GM19468 (cell line): ENCODE data around the gene FAM83C.

Experiments used
- ATAC-seq: cut with Tn5 transposase; IDR thresholded peaks from one replicate; pipeline ENCODE4 v1.9.1; 2021; ENCODE audit warnings: mild to moderate bottlenecking, moderate library complexity, moderate number of reproducible peaks; ENCODE audit not compliant: unreplicated experiment; ENCODE audit errors: extremely low read depth

FAM83C gene

DNA sequence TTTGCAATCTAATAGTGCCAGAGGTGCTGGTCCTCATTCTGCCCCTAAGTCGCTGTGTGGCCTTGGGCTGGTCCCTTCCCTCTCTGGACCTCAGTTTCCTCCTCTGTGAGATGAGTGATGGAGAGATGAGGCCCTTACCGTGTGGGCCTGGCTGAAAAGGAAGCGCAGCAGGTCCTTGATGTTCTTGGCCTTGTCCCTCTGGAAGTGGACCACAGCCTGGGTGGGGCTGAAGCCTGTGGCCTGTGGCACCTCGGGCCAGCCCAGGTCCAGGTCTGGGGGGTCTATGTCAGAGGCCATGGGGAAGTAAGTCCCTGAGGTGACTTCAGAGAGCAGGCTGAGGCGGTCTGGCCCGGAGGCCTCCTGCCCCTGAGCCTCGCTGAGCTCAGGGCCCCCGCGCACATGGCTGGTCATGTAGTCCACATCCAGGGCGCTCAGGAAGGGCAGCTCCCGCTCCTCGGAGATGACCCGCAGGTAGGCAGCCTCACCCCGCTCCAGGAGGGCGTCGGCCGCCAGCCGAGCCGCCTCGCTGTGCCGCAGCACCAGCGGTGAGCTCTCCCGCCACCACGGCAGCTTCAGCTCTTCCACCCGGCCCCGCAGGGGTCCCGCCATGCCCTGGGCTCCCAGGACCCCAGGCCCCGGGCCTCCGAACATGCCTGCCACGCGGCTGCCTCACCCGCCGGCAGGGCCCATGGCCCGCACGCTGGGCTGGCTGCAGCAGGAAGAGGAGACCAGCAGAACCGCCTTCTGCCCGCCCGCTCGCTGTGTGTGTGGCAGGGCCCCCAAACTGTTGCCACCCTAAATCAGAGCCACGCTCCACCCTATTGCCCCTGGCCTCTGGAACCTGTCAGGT lies at the start of gene FAM83C:
FAM83C (minus strand) TSS at position 772 of the 850 bp plus-strand sequence; CDS start at position 651, 121 bp downstream.
- ATAC-seq, result no peak

DNA sequence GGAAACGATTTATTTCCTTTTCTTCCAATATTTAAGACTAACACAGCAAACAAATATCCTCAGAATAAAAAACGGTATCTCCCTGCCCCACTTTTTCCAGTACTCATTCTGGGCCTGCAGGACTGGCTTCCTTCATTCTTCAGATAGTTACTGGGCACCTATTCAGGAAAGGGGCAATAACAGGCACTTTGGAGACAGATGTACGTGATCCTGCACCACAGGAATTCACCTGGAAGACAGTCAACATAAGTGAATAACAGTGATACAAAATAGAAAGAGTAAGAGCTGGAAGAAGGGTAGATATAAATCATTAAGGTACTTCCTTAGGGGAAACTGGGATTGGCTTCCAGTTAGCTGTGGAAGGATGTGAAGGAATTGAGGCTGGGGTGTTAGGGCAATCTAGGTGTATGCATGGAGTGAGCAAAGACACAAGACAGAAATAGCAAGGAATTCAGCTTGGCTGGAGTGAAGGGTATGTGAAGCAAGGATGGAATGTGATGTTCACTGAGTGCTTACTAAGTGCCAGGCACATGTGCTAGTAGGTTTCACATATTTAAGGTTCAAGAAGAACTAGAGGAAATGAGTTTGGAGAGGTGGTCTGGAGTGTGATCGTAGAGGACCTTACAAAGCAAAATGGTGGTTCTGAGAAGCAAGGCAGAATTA lies 49.3 kb upstream of the FAM83C start:
- ATAC-seq, result no peak

DNA sequence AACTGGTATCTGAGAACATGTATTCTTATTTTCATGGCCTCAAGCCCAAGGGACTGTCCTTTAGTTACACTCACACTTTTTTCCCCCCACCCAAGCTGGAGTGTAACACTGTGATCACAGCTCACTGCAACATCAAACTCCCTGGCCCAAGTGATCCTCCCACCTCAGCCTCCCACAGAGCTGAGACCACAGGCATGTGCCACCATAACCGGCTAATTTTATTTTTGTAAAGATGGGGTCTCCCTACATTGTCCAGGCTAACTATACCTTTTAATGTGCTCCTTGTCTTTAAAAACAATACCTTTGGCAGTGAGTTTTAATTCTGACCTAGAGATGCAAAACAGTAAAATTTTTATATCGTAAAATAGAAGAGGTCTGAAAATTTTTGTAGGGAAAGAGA lies 48.2 kb upstream of the FAM83C start:
- no peak for ATAC-seq

DNA sequence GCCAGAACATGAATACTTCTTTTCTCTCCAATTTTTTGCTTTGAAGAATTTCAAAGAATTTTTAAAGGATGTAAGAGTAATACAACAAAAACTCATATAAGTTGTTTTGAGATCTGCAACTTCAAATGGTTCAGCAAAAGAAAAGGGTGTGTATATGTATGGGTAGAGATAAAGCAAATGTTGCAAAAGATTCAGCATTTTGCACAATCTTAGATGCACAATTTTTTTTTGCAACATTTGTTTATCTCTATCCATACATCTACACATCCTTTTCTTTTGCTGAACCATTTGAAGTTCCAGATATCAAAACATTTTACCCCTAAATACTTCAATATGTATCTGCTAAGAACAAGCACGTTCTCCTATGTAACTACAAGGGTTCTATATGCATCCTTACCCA lies 47.4 kb upstream of the FAM83C start:
- ATAC-seq, result no peak

DNA sequence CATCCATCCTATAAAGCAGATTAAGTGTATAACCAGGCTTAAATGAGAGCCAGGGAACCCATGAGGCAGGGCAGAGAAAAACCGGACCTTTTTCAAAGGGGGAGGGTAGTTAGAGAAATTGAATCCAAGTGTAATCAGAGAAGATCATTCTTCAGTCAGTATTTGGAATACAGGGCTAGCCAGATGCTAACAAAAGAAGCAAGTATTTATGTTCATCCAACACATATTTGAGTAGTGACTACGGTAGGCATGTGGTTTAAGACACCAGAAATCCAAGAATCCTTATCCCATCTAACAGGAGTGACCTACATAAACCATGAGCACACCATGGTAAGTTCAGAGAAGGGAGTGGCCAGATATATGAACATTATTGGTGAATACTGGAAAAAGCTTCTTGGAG lies 46.8 kb upstream of the FAM83C start:
- no peak for ATAC-seq

DNA sequence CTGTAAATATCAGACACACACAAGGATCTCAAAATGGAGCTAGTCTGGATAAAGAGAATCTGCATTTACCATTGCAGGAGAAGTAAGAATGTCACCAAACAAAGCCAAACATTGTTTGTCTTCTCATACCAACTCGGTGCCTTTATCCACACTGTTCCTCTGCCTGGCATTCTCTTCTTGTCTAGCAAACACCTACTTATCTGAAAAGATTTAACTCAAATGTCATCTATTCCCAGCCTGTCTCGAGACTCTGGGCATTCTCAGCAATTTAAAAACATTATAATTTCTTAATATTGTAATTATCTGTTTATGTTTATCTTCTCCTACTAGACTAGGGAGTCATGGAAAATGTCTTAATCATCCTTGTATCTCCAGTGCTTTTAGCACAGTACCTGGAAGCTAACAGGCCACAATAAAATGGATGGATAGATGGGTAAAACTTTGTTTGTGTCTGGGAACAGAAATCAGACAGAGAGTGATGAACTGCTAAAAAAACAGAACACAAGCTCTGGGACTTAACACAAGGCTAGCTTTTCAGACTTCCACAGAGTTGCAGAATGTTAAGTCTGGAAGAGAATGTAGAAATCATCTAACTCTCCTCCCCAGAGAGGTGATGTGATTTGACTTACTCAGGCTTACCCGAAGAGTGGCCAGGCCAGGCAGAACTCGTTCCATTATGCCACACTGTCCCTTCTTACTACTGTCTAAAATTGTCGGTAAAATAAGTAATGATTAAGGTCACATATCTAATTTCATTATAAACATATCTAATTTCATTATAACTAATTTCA lies 42.3 kb upstream of the FAM83C start:
- no peak for ATAC-seq

DNA sequence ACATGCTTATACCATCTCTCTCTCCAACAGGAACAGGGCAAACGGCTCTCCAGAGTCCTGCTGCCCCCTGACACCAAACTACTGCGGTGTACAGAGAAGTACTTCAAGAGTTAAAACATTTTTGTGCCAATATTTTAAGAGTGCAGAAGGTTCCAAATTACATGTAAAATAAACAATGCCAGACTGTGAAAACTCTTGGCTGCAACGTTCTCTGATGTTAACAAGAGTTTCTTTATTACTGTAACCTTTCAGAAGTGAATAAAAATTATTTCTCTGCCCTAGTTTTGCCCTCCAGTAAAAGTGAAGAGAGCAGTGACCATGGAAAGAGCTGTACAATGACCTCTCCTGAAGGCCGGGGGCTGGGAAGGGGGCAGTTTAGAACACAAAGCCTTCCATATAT lies 41.4 kb upstream of the FAM83C start:
- ATAC-seq, result no peak

DNA sequence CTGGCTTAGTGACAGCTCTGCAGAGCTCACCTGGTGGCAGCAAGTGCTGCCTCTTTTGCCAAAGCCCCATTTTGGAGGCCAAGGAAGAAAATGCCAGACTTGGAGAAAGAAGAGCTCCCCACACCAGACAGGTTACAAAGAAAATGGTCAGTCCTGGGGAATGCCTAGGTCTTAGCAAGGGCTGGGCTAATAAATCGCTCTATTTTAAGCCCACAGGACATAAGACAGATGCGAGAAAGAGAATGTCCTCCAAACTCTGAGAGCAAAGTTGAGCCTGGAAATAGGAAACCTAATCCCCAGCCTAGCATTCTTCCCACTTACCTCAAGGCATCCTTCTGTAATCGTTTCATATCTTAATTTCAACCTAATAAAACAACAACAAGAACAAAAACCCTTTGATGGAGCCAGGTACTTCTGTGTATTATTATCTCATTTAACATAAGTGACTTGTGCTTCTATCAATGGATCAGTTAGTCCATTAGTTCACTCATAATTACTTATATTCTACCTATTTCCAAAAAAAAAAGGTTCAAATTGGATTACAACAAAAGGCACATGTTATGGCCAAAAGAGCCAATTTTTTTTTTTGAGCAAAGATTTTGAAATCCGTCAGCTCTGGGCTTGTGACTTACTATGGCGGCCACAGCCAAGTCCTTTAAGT lies 40.4 kb upstream of the FAM83C start:
- no peak for ATAC-seq

DNA sequence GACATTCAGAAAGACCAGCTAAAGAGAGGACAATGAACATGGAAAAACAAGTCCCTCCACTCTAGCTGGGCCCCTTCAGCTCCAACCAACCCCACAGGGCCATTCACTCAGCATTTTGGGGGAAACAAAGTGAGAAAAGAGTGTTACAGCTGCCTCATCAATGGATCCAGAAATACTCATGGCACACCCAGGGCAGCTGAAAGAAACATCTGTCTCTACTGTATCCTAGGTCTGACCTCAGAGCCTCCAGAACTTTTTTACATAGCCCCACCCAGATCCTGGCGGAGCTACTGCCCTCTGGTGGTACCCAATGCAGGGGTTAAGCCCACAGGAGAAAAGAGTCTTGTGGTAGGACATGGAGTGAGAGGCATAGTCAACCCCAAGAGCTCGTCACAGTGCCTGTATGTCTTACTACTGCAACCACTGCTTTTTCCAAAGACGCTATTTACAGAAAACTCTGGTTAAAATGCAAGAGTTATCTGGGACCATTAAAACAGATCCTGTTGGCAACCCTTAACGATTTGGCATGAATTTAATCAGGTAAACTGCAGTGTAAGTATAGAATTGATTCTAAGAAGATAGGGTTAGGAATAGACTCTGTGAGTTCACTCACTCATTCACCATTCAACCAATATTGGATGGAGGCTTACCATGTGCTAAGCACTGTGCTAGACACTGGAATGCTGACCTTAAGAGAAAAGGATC lies 37.4 kb upstream of the FAM83C start:
- ATAC-seq, result no peak

DNA sequence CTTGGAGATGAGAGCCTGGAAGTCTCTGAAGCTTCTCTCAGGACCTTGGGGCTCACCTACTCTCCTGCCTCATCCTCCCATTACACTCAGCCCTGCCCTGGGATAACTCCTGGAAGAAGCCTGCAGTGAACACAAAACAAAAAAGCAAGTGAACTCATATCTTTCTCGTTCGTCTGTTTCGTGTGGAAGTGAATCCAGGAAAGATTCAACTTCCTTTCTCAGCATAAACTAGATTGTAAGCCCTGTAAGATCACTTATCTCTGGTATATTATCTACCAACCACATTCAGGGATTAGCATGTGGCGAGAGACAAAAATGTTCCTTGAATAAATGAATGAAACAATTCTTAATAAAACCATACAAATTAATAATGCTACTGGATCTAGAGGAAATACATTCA lies 36.5 kb upstream of the FAM83C start:
- ATAC-seq, result no peak

DNA sequence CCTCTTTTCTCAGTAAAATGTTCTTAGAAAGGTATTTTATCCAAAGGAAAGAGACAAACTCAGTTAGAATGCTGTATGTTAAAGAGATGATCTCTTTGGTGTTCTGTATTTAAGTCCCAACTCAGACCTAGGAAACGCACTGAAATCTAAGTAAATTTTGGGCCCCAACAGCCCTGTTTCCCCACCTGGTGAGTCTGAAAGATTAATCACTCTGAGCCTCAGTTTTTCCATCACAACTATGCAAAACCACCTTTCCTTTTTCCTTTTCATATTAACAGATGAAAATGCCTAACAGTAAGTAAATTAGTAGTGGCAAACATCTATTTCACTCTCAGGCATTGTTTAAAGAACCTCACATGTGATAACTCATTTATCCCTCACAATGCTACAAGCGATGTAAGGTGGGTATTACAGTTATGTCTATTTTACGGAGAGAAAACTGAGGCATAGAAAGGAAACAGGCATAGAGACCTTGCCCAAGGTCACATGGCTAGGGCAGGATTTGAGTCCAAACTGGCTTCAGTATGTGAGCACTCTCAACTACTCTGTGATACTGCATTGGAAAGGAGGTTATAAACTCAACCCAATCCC lies 36.0 kb upstream of the FAM83C start:
- ATAC-seq, result no peak

DNA sequence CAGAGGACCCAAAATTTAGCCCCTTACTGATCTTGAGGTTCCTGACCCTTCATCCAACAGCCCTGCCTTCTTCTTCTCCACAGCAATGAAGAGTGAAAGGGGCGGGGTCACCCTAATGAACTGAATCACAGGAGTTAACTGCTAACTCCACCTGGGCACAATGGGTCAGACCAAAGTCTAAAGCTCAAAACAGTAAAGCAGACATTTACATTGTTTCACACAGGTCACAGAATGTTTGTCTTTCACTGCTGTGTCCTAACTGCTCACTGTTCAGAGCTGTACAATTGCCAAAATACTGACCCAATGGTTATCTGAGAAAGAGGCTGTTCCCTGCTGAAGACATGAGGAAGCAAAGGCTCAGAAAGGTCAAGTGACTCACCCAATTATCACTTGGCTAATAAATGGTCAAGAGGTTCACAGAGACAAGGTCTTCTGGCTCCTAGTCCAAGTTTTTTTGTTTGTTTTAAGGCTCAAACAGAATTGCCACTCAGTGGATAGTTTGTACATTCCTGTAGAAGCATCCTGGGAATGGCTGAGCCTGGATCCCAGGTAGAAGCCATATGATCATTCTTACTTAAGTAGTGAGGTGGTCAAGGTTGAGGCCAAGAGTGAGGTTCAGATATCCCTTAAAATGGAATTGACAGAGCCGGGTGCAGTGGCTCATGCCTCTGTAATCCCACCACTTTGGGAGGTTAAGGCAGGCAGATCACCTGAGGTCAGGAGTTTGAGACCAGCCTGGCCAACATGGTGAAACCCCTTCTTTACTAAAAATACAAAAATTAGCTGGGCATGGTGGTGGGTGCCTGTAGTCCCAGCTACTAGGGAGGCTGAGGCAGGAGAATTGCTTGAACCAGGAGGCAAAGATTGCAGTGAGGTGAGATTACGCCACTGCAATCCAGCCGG lies 35.1 kb upstream of the FAM83C start:
- no peak for ATAC-seq

DNA sequence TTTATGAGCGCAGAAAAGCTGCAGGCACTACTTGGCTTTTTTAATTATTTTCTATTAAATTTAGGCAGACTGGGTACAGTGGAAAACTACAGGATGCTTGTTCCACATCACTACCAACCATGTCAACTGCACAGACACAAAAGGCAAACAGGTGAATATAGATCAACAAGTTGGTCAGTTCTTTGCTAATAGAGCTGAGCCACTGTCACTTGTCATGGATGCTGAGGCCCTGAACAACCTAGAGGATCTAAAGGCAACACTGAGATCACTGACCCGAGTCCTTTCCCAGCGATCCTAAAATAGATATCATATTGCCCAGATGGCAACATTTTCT lies 34.5 kb upstream of the FAM83C start:
- ATAC-seq, result no peak

DNA sequence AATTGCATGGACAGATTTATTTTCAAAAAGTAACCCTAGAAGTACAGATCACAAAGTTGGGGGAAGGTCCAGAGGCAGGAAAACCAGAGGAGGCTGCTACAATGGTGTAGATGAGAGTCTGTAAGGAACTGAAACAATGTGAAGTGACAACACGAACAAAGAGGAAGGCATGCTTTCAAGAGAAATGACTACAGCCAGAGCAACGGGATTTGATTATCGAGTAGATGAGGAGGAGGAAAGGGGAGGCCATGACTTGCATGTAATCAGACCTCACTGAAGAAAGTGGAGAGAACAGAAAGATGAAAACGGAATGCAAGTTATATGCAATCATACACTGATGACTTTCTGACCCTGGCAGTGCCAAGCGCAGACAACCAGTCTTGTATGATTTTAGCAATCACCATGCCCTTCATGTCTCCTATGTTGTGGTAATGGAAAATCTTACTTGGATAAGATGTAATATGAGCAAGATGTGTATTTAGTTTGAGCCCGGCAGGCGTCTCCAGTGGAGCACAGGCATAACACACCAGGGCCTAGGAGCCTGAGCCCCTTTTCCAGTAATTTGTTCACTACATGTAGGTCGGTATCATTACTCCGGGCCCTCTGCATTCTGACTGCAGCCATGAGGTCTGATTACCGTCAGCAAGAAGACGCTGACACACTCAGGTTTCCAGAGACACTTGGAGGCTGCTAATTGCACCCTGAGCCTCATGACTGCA lies 34.0 kb upstream of the FAM83C start:
- no peak for ATAC-seq

DNA sequence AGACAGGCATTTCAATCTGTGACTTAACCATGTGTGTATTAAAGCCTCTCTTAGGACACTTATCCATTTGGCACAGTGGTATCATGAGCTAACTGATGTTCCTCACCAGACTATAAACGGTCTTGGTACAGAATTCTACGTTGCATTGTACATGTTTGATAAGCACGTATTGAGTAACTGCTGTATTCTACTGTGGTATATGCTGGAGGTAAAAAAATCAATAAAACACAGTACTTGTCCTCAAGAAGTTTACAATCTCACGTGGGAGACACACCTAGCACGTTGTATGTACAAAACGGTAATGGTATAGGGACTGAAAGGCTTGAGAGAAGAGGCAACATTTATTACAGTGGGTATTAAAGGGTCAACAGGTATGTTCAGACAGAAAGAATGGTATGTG lies 33.2 kb upstream of the FAM83C start:
- no peak for ATAC-seq

DNA sequence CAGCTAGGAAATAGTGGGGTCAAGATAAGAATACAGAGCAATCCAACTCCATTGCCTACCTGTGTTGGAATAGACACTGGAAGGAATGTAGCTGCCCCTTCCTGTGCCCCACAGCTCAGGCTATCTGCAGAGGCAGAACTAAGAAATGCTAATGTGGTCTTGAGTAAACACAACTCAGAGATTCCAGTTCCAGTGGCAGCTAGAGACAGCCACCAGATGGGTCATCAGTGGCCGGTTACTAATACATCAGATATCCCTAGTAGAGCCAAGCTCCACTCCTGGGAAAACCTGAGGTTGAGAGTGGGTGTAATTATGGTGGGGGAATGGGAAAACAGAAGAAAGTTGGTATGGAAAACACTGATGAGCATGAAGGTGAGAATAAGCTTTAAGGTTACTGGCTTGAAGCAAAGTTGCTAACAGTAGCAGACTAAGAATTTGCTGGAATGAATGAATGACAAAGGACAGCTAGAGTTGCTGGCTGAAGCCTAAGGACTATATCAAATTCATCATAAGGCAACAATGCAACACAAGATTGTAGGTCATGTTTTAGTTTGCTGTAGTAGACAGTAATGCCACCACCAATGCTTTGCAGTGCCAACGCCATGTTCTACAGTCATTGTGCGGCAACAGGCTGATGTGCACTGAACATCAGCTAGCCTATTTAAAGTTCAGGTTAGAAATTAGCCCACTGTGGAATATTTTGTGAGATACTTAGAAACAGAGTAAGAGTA lies 28.3 kb upstream of the FAM83C start:
- no peak for ATAC-seq

DNA sequence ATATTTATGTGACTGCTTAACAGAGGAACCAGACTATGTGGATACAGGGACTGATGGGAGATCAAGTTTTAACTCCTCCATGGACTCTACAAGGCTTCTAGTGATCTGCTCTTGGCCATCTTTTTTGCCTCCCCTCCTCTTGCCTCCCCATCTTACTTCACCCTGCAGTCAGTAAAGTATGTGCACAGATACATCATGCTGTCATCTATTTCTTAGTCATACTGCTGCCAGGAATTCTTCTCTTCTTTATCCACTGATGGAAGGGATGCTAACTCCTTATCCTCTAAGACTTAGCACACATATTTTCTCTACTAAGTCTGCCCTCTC lies 27.6 kb upstream of the FAM83C start:
- ATAC-seq, result no peak
